Testis (tissue), 2 donors: ENCODE results near the gene WDFY2.

ENCODE experiments used
- CTCF ChIP-seq, 3 experiments: fragments of 450-650 bp in 2 of 3; fragments of 200-600 bp in 1 of 3; sonication (generic) in 1 of 3; IDR thresholded peaks; one replicate each; pipeline ENCODE4 v1.5.1; 2016 to 2019; ENCODE audit warnings: antibody characterized with exemption in 3 of 3, mild to moderate bottlenecking in 2 of 3, moderate library complexity in 1 of 3
- POLR2A ChIP-seq: fragments of 450-650 bp; IDR thresholded peaks from one replicate; pipeline ENCODE4 v1.6.1; 2017; ENCODE audit warnings: antibody characterized with exemption, mild to moderate bottlenecking, moderate library complexity

- no peak for TF ChIP-seq CTCF (IDR thresholded peaks at IDR 0.05)
- TF ChIP-seq POLR2A, result no peak
These were observed 26.8 kb upstream of the WDFY2 start for GRCh38 chr13:51557438-51557837.
